Lower lobe of right lung (tissue), 2 donors: Measurements from ENCODE around the gene FNBP1. TPM values are rescaled to one million over a fixed set of nuclear protein-coding genes. Genes with fewer than 3 reads are reported as not detected.

ENCODE experiments used
- ATAC-seq, 2 donors: fragments of 200-7000 bp; cut with Tn5 transposase; one replicate each; pipeline ENCODE4 v1.9.1; 2020 to 2022; ENCODE audit warnings: mild to moderate bottlenecking in 2 of 2, moderate library complexity in 2 of 2
- DNase-seq: peaks from one replicate; pipeline ENCODE4 v3.0.0-alpha.2; 2020
- H3K27ac ChIP-seq: fragments of 200-600 bp; one replicate; pipeline ENCODE4 v1.8.0; 2022
- H3K27me3 ChIP-seq: fragments of 200-600 bp; one replicate; pipeline ENCODE4 v1.8.0; 2022; ENCODE audit warnings: low read depth
- H3K36me3 ChIP-seq: fragments of 200-600 bp; one replicate; pipeline ENCODE4 v1.8.0; 2022; ENCODE audit warnings: mild to moderate bottlenecking
- H3K4me1 ChIP-seq: fragments of 200-600 bp; one replicate; pipeline ENCODE4 v1.8.0; 2022
- H3K4me3 ChIP-seq: fragments of 200-600 bp; one replicate; pipeline ENCODE4 v1.8.0; 2022; ENCODE audit warnings: mild to moderate bottlenecking
- H3K9me3 ChIP-seq: fragments of 200-600 bp; one replicate; pipeline ENCODE4 v1.8.0; 2022
- CTCF ChIP-seq: fragments of 200-600 bp; IDR thresholded peaks from one replicate; pipeline ENCODE4 v1.8.0; 2022; ENCODE audit warnings: antibody characterized with exemption, mild to moderate bottlenecking
- intact Hi-C: fragments of 100-400 bp; cut with DNase I; formaldehyde crosslinking; loops from one replicate; pipeline ENCODE4 v1.11.0; 2022
- total RNA-seq: library from RNA; stranded (reverse); fragmentation: NEBNext Ultra II Directional; extraction: Animal tissue kit (Norgen Biotek cat#: 25700); gene quantifications from one replicate; pipeline ENCODE4 v1.2.1, GENCODE V29; 2021
- donor health status: DM: no; HTN: yes; CAD: no; lungs with severe emphysema.

The FNBP1 gene
- total RNA-seq, 1 donor from 2014 or later, result 61.1 TPM

GRCh38 chr9:129869585-129870501 lies 173.1 kb downstream of the FNBP1 start:
- Histone ChIP-seq H3K36me3 (peaks cover 47% of the 10 kb centered on the region), H3K4me3 (no peak overlapping the region), H3K27ac (peak overlapping the region; percentile 22), H3K4me1 (no peaks in the 10 kb centered on the region), H3K9me3 (no peaks in the 10 kb centered on the region), H3K27me3 (no peaks in the 10 kb centered on the region)
- ATAC-seq (no peak), DNase-seq (no peak)
- intact Hi-C loops, result no loop called here
- TF ChIP-seq CTCF, result no peak

- H3K9me3 ChIP-seq, result no peaks in the 10 kb centered on the region
- H3K27me3 ChIP-seq, result no peaks in the 10 kb centered on the region
- ATAC-seq (peak; percentile 63 to 84), DNase-seq (no peak)
- H3K36me3 ChIP-seq, result peaks cover 38% of the 10 kb centered on the region
- H3K4me1 ChIP-seq, result no peaks in the 10 kb centered on the region
- peak overlapping the region; percentile 22 for H3K27ac ChIP-seq
- H3K4me3 ChIP-seq, result no peak overlapping the region
- intact Hi-C loops, result no loop called here
- TF ChIP-seq CTCF, result no peak
Observed at GRCh38 chr9:129868872-129869486, 174.0 kb downstream of the FNBP1 start.

- peak overlapping the region; percentile 18 for H3K27ac ChIP-seq
- H3K4me3 ChIP-seq, result no peak overlapping the region
- no peaks in the 10 kb centered on the region for H3K27me3 ChIP-seq
- DNase-seq, result no peak
- TF ChIP-seq CTCF, result no peak
- peaks cover 32% of the 10 kb centered on the region for H3K36me3 ChIP-seq
- H3K9me3 ChIP-seq, result no peaks in the 10 kb centered on the region
- no peaks in the 10 kb centered on the region for H3K4me1 ChIP-seq
- ATAC-seq, result peak in 1 of 2 donors; percentile 4
- intact Hi-C loops, result no loop called here
Observed at GRCh38 chr9:129868023-129868871, 174.7 kb downstream of the FNBP1 start.

GRCh38 chr9:129867136-129868022 lies 175.6 kb downstream of the FNBP1 start:
- intact Hi-C loops, result no loop called here
- Histone ChIP-seq H3K4me1 (no peaks in the 10 kb centered on the region), H3K27me3 (no peaks in the 10 kb centered on the region), H3K4me3 (no peak overlapping the region), H3K9me3 (no peaks in the 10 kb centered on the region), H3K27ac (no peak overlapping the region), H3K36me3 (peaks cover 40% of the 10 kb centered on the region)
- ATAC-seq (no peak), DNase-seq (no peak)
- no peak for TF ChIP-seq CTCF
